T-helper 2 cell treated with Interferon-gamma antibody and Interleukin-4, amounts not matched to agents 5 μg/mL and 100 μg/mL, for 36 hours (primary cell): Measurements from ENCODE around the gene WBP4.
A peak's percentile ranks its signal among the peaks of the same experiment; 100 is the strongest.
"Not testable (repeated sequence)": the region's sequence is repeated elsewhere in the genome, so short reads cannot be mapped to it uniquely, and the experiment has no call there.

Experiments used
- DNase-seq: peaks from one replicate; pipeline ENCODE4 v3.0.0; 2021; ENCODE audit warnings: low spot score
- H3K27ac Mint-ChIP-seq: one replicate; pipeline ENCODE4 v1.8.0; 2021; ENCODE audit warnings: mild to moderate bottlenecking, mixed read lengths
- H3K27me3 Mint-ChIP-seq: one replicate; pipeline ENCODE4 v1.8.0; 2021; ENCODE audit warnings: low read depth, mixed read lengths
- H3K36me3 Mint-ChIP-seq: one replicate; pipeline ENCODE4 v1.8.0; 2021; ENCODE audit warnings: low read depth, mixed read lengths
- H3K4me1 Mint-ChIP-seq: one replicate; pipeline ENCODE4 v1.8.0; 2021; ENCODE audit warnings: low read depth, mixed read lengths
- H3K4me3 Mint-ChIP-seq: one replicate; pipeline ENCODE4 v1.8.0; 2022; ENCODE audit warnings: mild to moderate bottlenecking, moderate library complexity, mixed read lengths
- H3K9me3 Mint-ChIP-seq: one replicate; pipeline ENCODE4 v1.8.0; 2021; ENCODE audit warnings: mixed read lengths

Gene WBP4

DNA sequence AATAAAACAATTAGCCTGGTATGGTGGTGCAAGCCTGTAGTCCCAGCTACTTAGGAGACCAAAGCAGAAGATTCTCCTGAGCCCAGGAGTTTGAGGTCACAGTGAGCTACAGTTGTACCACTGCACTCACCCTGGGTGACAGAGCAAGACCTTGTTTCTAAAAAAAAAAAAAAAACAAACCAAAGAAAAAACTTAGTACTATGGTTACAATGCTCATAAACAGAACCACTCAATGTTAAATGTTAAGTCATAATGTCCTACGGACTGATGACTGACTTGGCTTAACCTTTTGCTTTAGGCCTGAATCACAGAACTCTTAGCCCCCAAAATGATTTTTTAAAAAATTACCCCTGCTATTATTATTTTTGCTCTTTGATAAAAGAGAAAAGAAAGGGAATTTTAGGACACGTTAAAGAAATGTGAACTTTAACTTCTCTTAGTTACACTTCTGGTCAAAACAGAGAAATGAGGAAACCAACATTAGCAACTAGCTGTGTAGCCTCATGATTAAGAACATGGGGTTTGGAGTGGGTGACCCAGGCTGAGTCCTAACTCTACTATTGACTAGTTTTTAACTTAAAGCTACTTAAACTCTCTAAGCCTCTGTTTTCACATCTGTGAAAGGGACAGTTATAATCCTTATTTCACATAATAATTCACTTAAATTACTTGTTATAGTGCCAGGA, 28.5 kb upstream of the WBP4 start:
- no peak overlapping the region for H3K4me3 Mint-ChIP-seq
- no peaks in the 10 kb centered on the region for H3K27me3 Mint-ChIP-seq
- no peak for DNase-seq
- peaks cover 2% of the 10 kb centered on the region for H3K36me3 Mint-ChIP-seq
- no peaks in the 10 kb centered on the region for H3K9me3 Mint-ChIP-seq
- peaks cover 16% of the 10 kb centered on the region for H3K4me1 Mint-ChIP-seq
- no peak overlapping the region for H3K27ac Mint-ChIP-seq

DNA sequence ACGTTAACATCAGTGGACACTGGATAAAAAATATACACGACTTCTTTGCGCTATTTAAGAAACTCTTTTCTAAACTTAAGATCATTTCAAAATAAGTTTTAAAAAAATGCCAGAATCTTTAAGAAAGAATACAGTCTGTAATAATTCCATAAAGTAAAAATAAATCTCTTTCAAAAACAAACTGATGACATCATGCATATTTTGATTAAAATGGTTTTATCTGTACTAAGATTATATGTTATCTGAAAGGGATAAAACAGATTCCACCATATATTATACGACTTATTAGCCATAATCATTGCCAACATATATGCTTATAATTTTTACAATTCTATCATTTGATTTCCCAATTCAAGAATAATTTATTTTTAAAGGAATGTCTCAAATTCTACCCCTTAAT, 26.9 kb upstream of the WBP4 start:
- DNase-seq = no peak
- Mint-ChIP-seq H3K4me3 (no peak overlapping the region), H3K9me3 (no peaks in the 10 kb centered on the region), H3K27ac (no peak overlapping the region), H3K4me1 (peaks cover 17% of the 10 kb centered on the region), H3K36me3 (peaks cover 2% of the 10 kb centered on the region), H3K27me3 (no peaks in the 10 kb centered on the region)

DNA sequence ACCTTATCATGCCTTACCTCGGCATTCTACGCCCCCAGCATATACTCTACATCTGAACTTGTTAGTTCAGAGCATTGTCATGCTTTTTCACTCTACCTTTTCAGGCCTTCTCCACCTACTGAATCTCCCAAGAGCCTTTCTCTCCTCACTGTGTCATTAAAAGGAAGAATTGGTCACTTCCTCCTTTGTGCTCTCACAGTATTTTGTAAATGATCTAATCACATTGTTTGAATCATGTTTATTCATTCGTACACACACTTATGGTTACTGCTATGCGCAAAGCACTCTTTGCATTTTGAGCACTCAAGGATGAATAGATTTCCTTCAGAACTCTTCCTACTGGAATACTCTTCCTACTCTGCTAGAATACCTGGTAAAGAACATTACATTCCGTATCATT, 26.4 kb upstream of the WBP4 start:
- Mint-ChIP-seq H3K4me1 (peaks cover 14% of the 10 kb centered on the region), H3K4me3 (no peak overlapping the region), H3K9me3 (no peaks in the 10 kb centered on the region), H3K36me3 (peaks cover 2% of the 10 kb centered on the region), H3K27ac (no peak overlapping the region), H3K27me3 (no peaks in the 10 kb centered on the region)
- DNase-seq = no peak

DNA sequence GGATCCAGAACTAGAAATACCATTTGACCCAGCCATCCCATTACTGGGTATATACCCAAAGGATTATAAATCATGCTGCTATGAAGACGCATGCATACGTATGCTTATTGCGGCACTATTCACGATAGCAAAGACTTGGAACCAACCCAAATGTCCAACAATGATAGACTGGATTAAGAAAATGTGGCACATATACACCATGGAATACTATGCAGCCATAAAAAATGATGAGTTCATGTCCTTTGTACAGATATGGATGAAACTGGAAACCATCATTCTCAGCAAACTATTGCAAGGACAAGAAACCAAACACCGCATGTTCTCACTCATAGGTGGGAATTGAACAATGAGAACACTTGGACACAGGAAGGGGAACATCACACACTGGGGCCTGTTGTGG, 24.8 kb upstream of the WBP4 start:
- H3K27me3 Mint-ChIP-seq = not testable (repeated sequence)

DNA sequence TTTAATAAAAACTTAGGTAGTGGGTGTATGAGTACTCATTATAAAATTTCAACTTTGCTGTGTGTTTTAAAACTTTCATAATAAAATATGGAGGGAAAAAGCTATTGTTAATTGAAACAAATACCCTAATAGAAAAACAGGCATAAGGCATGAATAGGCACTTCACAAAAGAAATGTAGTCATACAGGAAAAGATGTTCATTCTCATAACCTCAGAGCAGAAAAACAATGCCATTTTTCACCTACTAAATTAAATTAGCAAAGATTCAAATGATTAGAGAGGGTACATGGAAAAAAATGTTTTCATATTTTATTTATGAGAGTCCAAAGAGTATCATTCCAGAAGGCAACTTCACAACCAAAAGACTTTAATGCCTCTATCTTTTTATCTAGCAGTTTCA, 21.6 kb upstream of the WBP4 start:
- no peak for DNase-seq
- H3K27ac Mint-ChIP-seq = no peak overlapping the region
- no peaks in the 10 kb centered on the region for H3K36me3 Mint-ChIP-seq
- no peaks in the 10 kb centered on the region for H3K27me3 Mint-ChIP-seq
- H3K4me1 Mint-ChIP-seq = peaks cover 7% of the 10 kb centered on the region
- no peaks in the 10 kb centered on the region for H3K9me3 Mint-ChIP-seq
- H3K4me3 Mint-ChIP-seq = no peak overlapping the region

More for the DNA sequence above, 24.8 kb upstream of the WBP4 start:
- not testable (repeated sequence) for H3K27ac Mint-ChIP-seq, H3K36me3 Mint-ChIP-seq, DNase-seq, H3K4me1 Mint-ChIP-seq, H3K4me3 Mint-ChIP-seq, H3K9me3 Mint-ChIP-seq

DNA sequence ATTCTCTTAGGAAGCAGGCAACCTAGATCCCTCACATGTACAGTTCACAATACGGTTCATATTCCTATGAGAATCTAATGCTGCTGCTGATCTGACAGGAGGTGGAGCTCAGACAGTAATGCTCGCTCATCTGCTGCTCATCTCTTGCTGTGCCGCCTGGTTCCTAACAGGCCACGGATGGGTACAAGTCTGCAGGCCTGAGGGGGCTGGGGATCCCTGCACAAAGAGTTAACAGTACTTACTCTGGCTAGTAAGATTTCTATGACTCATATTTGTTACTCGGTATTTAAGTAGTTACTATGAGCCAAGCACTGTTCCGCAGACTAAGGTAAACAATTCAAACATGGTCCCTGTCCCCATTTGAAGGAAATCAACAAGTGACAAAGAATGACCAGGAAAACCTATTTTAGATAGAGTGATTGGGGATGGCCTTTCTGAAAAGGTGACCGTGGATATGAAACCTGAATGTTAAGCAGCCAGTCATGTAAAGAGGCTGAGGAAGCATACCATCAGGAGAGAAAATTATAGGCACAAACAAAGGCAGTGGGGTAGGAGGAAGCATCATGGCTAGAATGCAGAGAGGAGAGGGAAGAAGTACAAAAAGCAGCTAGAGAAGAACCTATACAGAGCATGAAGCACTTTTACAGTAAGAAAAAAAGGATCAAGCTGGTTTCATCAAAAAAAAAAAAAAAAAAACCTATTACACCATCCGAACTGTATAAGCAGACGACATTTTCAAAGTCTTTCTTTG, 20.6 kb upstream of the WBP4 start:
- H3K27me3 Mint-ChIP-seq = no peaks in the 10 kb centered on the region
- H3K27ac Mint-ChIP-seq = no peak overlapping the region
- no peak for DNase-seq
- peaks cover 6% of the 10 kb centered on the region for H3K4me1 Mint-ChIP-seq
- H3K36me3 Mint-ChIP-seq = no peaks in the 10 kb centered on the region
- H3K9me3 Mint-ChIP-seq = no peaks in the 10 kb centered on the region
- no peak overlapping the region for H3K4me3 Mint-ChIP-seq

DNA sequence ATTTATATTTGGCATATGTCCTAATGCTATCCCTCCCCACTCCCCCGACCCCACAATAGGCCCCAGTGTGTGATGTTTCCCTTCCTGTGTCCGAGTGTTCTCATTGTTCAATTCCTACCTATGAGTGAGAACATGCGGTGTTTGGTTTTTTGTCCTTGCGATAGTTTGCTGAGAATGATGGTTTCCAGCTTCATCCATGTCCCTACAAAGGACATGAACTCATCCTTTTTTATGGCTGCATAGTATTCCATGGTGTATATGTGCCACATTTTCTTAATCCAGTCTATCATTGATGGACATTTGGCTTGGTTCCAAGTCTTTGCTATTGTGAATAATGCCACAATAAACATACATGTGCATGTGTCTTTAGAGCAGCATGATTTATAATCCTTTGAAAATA, 18.9 kb upstream of the WBP4 start:
- H3K4me3 Mint-ChIP-seq, H3K4me1 Mint-ChIP-seq, H3K27ac Mint-ChIP-seq, H3K9me3 Mint-ChIP-seq, DNase-seq, H3K36me3 Mint-ChIP-seq, H3K27me3 Mint-ChIP-seq: not testable (repeated sequence)

DNA sequence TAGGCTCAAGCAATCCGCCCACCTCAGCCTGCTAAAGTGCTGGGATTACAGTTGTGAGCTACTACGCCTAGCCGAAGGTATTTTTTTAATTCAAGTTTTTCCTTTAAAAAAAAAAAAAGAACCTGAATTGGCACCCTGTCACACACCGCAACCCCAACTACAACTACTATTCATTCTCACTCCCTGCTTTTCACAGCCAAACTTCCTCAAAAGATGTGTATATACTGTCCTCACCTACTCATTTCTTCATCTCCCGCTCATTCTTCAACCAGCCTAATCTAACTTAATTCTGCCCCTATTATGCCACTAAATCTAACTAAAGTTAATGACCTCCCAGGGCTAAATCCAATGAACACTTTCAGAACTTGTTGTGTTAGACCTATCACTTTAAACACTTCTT, 12.7 kb upstream of the WBP4 start:
- no peak for DNase-seq
- Mint-ChIP-seq H3K9me3 (peaks cover 11% of the 10 kb centered on the region), H3K36me3 (peaks cover 10% of the 10 kb centered on the region), H3K27me3 (no peaks in the 10 kb centered on the region), H3K4me1 (peaks cover 16% of the 10 kb centered on the region), H3K4me3 (no peak overlapping the region), H3K27ac (peak overlapping the region; percentile 29)

DNA sequence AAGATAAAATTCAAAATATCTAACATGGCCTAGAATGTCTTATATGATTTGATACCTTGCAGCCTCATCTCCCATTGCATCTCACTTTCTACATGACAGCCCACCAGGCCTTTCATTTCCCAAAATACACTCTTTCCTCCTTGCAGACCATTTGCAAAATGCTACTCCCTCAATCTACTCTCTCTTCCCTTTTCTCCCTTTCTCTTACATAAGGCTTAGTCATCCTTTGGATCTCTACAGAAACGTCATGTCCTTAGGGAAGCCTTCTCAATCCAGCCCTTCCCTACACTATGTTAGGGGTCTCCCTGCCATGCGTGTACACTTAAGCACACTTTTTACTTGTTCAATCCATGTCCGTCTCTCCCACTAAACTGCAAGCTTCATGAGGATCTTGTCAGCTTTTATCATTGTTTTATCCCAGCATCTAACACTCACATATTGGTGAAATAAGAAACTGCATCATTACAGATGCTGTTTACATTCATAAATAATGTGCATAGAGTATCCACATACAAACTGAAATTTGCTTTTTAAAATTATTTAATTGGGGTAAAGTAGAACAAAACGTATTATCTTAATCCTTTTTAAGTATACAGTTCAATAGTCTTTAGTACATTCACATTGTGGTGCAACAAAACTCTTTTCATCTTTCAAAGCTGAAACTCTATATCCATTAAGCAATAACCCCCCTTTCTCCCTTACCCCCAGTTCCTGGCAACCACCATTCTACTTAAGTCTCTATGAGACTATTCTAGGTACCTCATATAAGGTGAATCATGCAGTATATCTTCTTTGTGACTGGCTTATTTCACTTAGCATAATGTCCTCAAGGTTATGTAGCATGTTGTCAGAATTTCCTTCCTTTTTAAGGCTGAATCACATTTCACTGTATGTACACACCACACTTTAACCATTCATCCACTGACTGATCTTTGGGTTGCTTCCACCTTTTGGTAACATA, 11.5 kb upstream of the WBP4 start:
- Mint-ChIP-seq H3K4me3 (no peak overlapping the region), H3K27ac (no peak overlapping the region), H3K4me1 (peaks cover 20% of the 10 kb centered on the region), H3K27me3 (no peaks in the 10 kb centered on the region), H3K9me3 (peaks cover 11% of the 10 kb centered on the region), H3K36me3 (peaks cover 10% of the 10 kb centered on the region)
- DNase-seq = no peak

DNA sequence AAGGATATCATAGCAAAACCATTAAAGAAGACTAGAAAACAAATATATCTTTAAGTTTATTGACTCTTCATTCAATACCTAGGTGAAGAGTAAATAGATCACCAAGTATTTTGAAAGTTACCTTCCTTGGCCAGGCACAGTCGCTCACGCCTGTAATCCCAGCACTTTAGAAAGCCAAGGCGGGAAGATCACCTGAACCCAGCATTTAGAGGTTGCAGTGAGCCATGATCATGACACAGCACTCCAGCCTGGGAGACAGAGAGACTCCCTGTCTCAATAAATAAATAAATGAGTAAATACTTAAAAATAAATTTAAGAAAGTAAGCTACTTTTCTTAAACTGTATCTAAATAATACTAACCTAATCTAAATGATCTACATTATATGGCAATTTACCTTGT, 8.9 kb upstream of the WBP4 start:
- peaks cover 10% of the 10 kb centered on the region for H3K36me3 Mint-ChIP-seq
- H3K27me3 Mint-ChIP-seq = no peaks in the 10 kb centered on the region
- no peak for DNase-seq
- H3K4me3 Mint-ChIP-seq = no peak overlapping the region
- H3K4me1 Mint-ChIP-seq = peaks cover 31% of the 10 kb centered on the region
- H3K9me3 Mint-ChIP-seq = peaks cover 11% of the 10 kb centered on the region
- no peak overlapping the region for H3K27ac Mint-ChIP-seq

DNA sequence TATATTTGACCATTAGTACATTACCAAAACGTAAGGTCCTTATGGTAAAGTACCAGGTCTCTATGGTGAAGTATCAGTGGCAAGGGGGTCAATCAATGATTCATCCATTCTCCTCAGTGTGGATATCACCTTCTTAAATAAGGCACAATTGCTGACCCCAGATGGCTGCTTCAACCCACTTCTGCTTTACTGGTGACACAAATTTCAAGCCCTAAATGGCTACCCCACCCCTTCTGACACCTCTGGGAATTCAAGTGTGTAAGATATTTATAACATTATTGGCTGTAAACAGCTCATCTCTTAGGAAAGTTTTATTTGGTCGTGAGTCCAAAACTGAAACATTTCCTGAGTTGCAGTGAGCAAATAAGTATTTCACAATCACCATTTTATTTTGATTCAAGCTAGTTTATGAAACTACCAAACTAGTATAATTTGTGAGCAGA, 7.9 kb upstream of the WBP4 start:
- no peak for DNase-seq
- Mint-ChIP-seq H3K9me3 (peaks cover 11% of the 10 kb centered on the region), H3K27ac (no peak overlapping the region), H3K4me3 (no peak overlapping the region), H3K4me1 (peaks cover 35% of the 10 kb centered on the region), H3K36me3 (peaks cover 12% of the 10 kb centered on the region), H3K27me3 (no peaks in the 10 kb centered on the region)

DNA sequence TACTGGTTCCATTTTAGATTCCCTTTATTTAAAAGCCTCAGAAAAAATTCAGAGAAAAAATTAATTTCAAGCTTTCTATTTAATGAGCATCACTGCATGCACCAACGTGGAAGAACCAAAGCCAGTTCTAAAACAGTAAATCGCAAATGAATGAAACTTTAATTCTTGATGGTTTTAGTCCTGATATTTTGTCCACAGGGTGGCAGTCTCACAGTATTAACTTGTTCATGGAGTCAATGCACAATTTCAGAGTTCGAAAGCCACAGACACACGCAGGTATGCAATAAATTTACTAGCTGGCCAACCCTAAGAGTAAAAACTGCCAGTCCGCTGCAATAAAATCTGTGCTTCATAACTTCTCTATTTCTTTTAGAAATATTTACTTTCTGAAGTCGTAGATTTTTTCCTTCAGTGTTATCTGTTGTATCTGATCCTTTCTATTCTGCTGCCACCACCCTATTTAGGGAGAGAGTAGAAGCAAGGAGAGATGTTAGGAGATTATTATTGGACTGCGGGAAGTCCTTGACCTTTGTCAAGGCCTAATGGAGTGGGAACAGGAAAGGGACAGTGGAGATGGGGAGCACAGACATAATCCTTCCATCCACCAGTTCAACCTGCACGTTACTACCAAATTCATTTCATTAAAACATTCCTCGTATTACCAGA, 7.0 kb upstream of the WBP4 start:
- Mint-ChIP-seq H3K27ac (no peak overlapping the region), H3K4me3 (no peak overlapping the region), H3K27me3 (no peaks in the 10 kb centered on the region), H3K36me3 (peaks cover 6% of the 10 kb centered on the region), H3K9me3 (peaks cover 3% of the 10 kb centered on the region), H3K4me1 (peaks cover 39% of the 10 kb centered on the region)
- no peak for DNase-seq

DNA sequence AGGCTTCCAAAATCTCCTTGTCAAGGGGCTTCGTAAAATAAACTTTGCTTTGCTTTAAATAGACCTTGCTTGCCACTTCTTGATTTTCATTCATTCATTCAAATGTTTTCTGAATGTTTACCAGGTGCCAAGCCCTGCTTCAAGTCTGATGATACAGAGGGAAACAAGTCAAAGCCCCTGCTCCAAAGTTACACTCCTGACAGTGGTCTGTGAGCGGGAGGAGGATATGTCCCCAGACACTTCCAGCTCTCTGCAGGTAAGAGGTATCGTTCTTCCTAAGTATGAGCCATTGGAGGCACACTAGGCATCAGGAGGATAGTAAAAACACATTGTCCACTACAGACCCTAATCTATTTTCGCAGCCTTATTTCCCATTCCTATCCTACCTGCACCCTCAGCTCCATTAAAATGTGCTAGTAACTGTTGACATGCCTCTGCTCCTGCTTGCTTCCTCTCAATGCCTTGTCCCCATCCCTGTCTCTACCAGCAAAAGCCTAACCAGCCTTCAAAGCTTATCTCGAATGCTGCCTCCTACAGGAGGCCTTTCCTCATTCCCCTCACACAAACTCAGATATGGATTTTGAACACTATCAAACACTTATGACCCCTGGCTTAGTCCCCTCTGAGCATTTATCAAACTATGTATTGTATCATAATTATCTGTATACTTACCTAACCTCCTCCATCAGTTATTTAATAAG, 6.2 kb upstream of the WBP4 start:
- Mint-ChIP-seq H3K27me3 (no peaks in the 10 kb centered on the region), H3K4me1 (peaks cover 43% of the 10 kb centered on the region), H3K4me3 (no peak overlapping the region), H3K27ac (no peak overlapping the region), H3K9me3 (no peaks in the 10 kb centered on the region), H3K36me3 (peaks cover 2% of the 10 kb centered on the region)
- no peak for DNase-seq
